GM12878 (cell line): ENCODE results near the gene DNASE1L3. TPM values are rescaled to one million over a fixed set of nuclear protein-coding genes. Genes with fewer than 3 reads are reported as not detected.
A peak's percentile ranks its signal among the peaks of the same experiment; 100 is the strongest.

Source experiments
- CEBPB ChIP-seq, 2 experiments: fragments of 150-350 bp in 1 of 2; IDR thresholded peaks; 2 replicates each; pipeline ENCODE4 v1.6.1; 2012 to 2014; ENCODE audit warnings: low read depth in 2 of 2, low read length in 2 of 2, borderline replicate concordance in 1 of 2, inconsistent platforms in 1 of 2
- CEBPZ ChIP-seq: fragments of 150-350 bp; IDR thresholded peaks from 2 replicates; pipeline ENCODE4 v1.6.1; 2016; ENCODE audit warnings: low read depth, low read length
- CREM ChIP-seq: IDR thresholded peaks from 2 replicates; pipeline ENCODE4 v1.6.1; 2014; ENCODE audit warnings: antibody characterized with exemption, low read depth
- HDAC6 ChIP-seq: fragments of 200-600 bp; sonication (generic); IDR thresholded peaks from one replicate; pipeline ENCODE4 v1.8.0; 2017; ENCODE audit warnings: antibody characterized with exemption; ENCODE audit not compliant: unreplicated experiment
- IKZF2 ChIP-seq, 2 experiments: fragments of 450-650 bp; IDR thresholded peaks; 2 replicates each; pipeline ENCODE4 v1.6.1; 2017; ENCODE audit warnings: mild to moderate bottlenecking in 2 of 2, moderate library complexity in 2 of 2
- KDM1A ChIP-seq: fragments of 200-600 bp; sonication (generic); IDR thresholded peaks from 2 replicates; pipeline ENCODE4 v1.6.1; 2016; ENCODE audit warnings: borderline replicate concordance
- MLLT1 ChIP-seq: fragments of 450-650 bp; IDR thresholded peaks from 2 replicates; pipeline ENCODE4 v1.6.1; 2016; ENCODE audit warnings: mild to moderate bottlenecking
- NKRF ChIP-seq: fragments of 450-650 bp; conservative IDR thresholded peaks from 2 replicates; pipeline ENCODE4 v1.6.1; 2017; ENCODE audit warnings: mild to moderate bottlenecking, moderate library complexity
- PML ChIP-seq: IDR thresholded peaks from 2 replicates; pipeline ENCODE4 v1.6.1; 2012; ENCODE audit warnings: low read length, inconsistent platforms
- POLR2A ChIP-seq: IDR thresholded peaks from 2 replicates; pipeline ENCODE4 v1.6.1; 2011; ENCODE audit warnings: low read depth, mild to moderate bottlenecking, low read length
- RB1 ChIP-seq: fragments of 450-650 bp; formaldehyde crosslinking; IDR thresholded peaks from 2 replicates; pipeline ENCODE4 v1.6.1; 2017; ENCODE audit warnings: mild to moderate bottlenecking, borderline replicate concordance
- RCOR1 ChIP-seq: conservative IDR thresholded peaks from 2 replicates; pipeline ENCODE4 v1.6.1; 2012; ENCODE audit warnings: low read depth, low read length, improper control_type of control experiment
- RELA ChIP-seq: fragments of 450-650 bp; IDR thresholded peaks from 2 replicates; pipeline ENCODE4 v1.8.0; 2014; ENCODE audit warnings: borderline replicate concordance; ENCODE audit not compliant: partially characterized antibody
- SREBF2 ChIP-seq: IDR thresholded peaks from 2 replicates; pipeline ENCODE4 v1.6.1; 2012; ENCODE audit warnings: mild to moderate bottlenecking, low read length
- TAF1 ChIP-seq: IDR thresholded peaks from 2 replicates; pipeline ENCODE4 v1.6.1; 2011; ENCODE audit warnings: mild to moderate bottlenecking, low read depth, low read length, borderline replicate concordance
- USF1 ChIP-seq: IDR thresholded peaks from 2 replicates; pipeline ENCODE4 v1.6.1; 2011; ENCODE audit warnings: borderline replicate concordance, low read depth, mild to moderate bottlenecking, moderate library complexity, mixed read lengths, low read length; ENCODE audit not compliant: insufficient read depth; ENCODE audit errors: extremely low read length
- ZNF217 ChIP-seq: fragments of 450-650 bp; IDR thresholded peaks from 2 replicates; pipeline ENCODE4 v1.6.1; 2017; ENCODE audit warnings: antibody characterized with exemption, mild to moderate bottlenecking
- polyA plus RNA-seq, 11 experiments: library from polyadenylated mRNA; depleted of rRNA in 4 of 11; unstranded in 6 of 11; stranded (reverse) in 5 of 11; fragments of >200 nt; fragmentation: Nextera tagmentation in 4 of 11; fragmentation: Illumina TruSeq in 1 of 11; extraction: Ambion mirVana in 4 of 11; extraction: Trizol in 1 of 11; gene quantifications; 1 replicate in 1 of 11; 2 replicates in 10 of 11; pipeline versions ENCODE4 v1.2.1 to v1.2.3, GENCODE V29; 2011 to 2016; ENCODE audit warnings: inconsistent platforms in 2 of 11, missing spikeins in 2 of 11, low read depth in 1 of 11
- total RNA-seq, 4 experiments: library from RNA; depleted of rRNA in 3 of 4; stranded (reverse); fragments of >200 nt in 3 of 4; fragmentation: Illumina TruSeq in 1 of 4; extraction: Trizol in 1 of 4; gene quantifications; 2 replicates each; pipeline versions ENCODE4 v1.2.1 to v1.2.3, GENCODE V29; 2013 to 2021
- TF ChIP-seq, protein P1 (sequence below): fragments of 450-650 bp; IDR thresholded peaks from 2 replicates; pipeline ENCODE4 v1.6.1; 2014; ENCODE audit warnings: mild to moderate bottlenecking
- TF ChIP-seq, protein P2 (sequence below): fragments of 450-650 bp; formaldehyde crosslinking; IDR thresholded peaks from 2 replicates; pipeline ENCODE4 v1.5.0; 2022; ENCODE audit warnings: mild to moderate bottlenecking, missing genetic modification characterization

DNASE1L3 gene
- total and polyA plus RNA-seq, 10 of the 15 experiments (the other 5 are each of a cell fraction or from before 2014, with no cell fraction given), result 3.2 to 72.1 (median 6.3) TPM

DNA sequence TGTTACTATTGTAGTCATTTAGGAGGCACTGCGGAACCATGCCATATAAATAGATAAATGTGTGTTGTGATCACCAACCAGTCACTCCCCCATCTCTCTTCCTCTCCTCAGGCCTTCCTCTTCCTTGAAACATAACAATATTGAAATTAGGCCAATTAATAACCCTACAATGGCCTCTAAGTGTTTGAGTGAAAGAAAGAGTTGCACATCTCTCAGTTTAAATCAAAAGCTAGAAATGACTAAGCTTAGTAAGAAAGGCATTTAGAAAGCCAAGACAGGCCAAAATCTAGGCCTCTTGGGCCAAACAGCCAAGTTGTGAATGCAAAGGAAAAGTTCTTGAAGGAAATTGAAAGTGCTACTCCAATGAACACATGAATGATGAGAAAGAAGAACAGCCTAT, 8.1 kb upstream of the DNASE1L3 start (continued):
- TF ChIP-seq, protein P1, sequence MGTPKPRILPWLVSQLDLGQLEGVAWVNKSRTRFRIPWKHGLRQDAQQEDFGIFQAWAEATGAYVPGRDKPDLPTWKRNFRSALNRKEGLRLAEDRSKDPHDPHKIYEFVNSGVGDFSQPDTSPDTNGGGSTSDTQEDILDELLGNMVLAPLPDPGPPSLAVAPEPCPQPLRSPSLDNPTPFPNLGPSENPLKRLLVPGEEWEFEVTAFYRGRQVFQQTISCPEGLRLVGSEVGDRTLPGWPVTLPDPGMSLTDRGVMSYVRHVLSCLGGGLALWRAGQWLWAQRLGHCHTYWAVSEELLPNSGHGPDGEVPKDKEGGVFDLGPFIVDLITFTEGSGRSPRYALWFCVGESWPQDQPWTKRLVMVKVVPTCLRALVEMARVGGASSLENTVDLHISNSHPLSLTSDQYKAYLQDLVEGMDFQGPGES, result no peak
- TF ChIP-seq PML, result 0 out of 2 replicates have a peak, but pooled peaks have one; percentile 45
- TF ChIP-seq HDAC6, result no peak
- TF ChIP-seq TAF1, result no peak
- TF ChIP-seq CREM, result peak; percentile 26; the same call in 1 of the 2 replicates
- no peak for TF ChIP-seq MLLT1
- TF ChIP-seq RB1, result no peak
- TF ChIP-seq POLR2A, result no peak
- TF ChIP-seq, protein P2, sequence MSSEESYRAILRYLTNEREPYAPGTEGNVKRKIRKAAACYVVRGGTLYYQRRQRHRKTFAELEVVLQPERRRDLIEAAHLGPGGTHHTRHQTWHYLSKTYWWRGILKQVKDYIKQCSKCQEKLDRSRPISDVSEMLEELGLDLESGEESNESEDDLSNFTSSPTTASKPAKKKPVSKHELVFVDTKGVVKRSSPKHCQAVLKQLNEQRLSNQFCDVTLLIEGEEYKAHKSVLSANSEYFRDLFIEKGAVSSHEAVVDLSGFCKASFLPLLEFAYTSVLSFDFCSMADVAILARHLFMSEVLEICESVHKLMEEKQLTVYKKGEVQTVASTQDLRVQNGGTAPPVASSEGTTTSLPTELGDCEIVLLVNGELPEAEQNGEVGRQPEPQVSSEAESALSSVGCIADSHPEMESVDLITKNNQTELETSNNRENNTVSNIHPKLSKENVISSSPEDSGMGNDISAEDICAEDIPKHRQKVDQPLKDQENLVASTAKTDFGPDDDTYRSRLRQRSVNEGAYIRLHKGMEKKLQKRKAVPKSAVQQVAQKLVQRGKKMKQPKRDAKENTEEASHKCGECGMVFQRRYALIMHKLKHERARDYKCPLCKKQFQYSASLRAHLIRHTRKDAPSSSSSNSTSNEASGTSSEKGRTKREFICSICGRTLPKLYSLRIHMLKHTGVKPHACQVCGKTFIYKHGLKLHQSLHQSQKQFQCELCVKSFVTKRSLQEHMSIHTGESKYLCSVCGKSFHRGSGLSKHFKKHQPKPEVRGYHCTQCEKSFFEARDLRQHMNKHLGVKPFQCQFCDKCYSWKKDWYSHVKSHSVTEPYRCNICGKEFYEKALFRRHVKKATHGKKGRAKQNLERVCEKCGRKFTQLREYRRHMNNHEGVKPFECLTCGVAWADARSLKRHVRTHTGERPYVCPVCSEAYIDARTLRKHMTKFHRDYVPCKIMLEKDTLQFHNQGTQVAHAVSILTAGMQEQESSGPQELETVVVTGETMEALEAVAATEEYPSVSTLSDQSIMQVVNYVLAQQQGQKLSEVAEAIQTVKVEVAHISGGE (CRISPR knock-in tag), result no peak
- peak in 1 of 2 experiments; percentile 63; a peak in 1 of 4 replicates for TF ChIP-seq CEBPB (IDR thresholded peaks at IDR 0.05; ENCODE audit: borderline replicate concordance in 1 of 2, low read depth in 2 of 2, low read length in 2 of 2)
- TF ChIP-seq USF1, result no peak
- TF ChIP-seq RELA, result no peak
- TF ChIP-seq CEBPZ, result no peak
- peak; percentile 50 to 54 for TF ChIP-seq IKZF2 (IDR thresholded peaks at IDR 0.05)
- TF ChIP-seq NKRF, result no peak
- no peak for TF ChIP-seq KDM1A
- TF ChIP-seq ZNF217, result peak; percentile 93
- no peak for TF ChIP-seq SREBF2
- no peak for TF ChIP-seq RCOR1
